GM23338 (cell line): ENCODE data around the gene DUSP15. TPM values are rescaled to one million over a fixed set of nuclear protein-coding genes. Genes with fewer than 3 reads are reported as not detected.

ENCODE experiments used
- ATAC-seq: fragments of 200-7000 bp; cut with Tn5 transposase; 3 replicates; pipeline ENCODE4 v1.9.1; 2020
- DNase-seq: peaks from one replicate; pipeline ENCODE4 v3.0.0-alpha.2; 2015; ENCODE audit warnings: low spot score
- H2AFZ ChIP-seq: fragments of 200-600 bp; sonication (generic); 2 replicates; pipeline ENCODE4 v1.8.0; 2016; ENCODE audit warnings: antibody characterized with exemption, mild to moderate bottlenecking, moderate library complexity
- H3F3A ChIP-seq: fragments of 200-600 bp; sonication (generic); replicated peaks from 2 replicates; pipeline ENCODE4 v1.8.0; 2017; ENCODE audit warnings: antibody characterized with exemption, mixed run types, low read depth
- H3K27ac ChIP-seq: fragments of 200-600 bp; sonication (generic); 2 replicates; pipeline ENCODE4 v1.6.1; 2016; ENCODE audit warnings: low read depth
- H3K27me3 ChIP-seq: fragments of 200-600 bp; sonication (generic); 2 replicates; pipeline ENCODE4 v1.8.0; 2016; ENCODE audit warnings: mild to moderate bottlenecking, mixed run types, moderate library complexity; ENCODE audit not compliant: insufficient read depth
- H3K36me3 ChIP-seq: fragments of 200-600 bp; sonication (generic); 2 replicates; pipeline ENCODE4 v1.8.0; 2016; ENCODE audit warnings: mild to moderate bottlenecking; ENCODE audit not compliant: insufficient read depth
- H3K4me1 ChIP-seq: fragments of 200-600 bp; sonication (generic); 2 replicates; pipeline ENCODE4 v1.8.0; 2016; ENCODE audit warnings: mild to moderate bottlenecking, moderate library complexity; ENCODE audit not compliant: insufficient read depth
- H3K4me2 ChIP-seq: fragments of 200-600 bp; sonication (generic); 2 replicates; pipeline ENCODE4 v1.7.1; 2017; ENCODE audit warnings: mixed run types
- H3K4me3 ChIP-seq: fragments of 200-600 bp; sonication (generic); 2 replicates; pipeline ENCODE4 v1.6.1; 2016; ENCODE audit warnings: mixed run types
- H3K79me2 ChIP-seq: fragments of 200-600 bp; sonication (generic); replicated peaks from 2 replicates; pipeline ENCODE4 v1.8.0; 2017; ENCODE audit warnings: mild to moderate bottlenecking; ENCODE audit not compliant: insufficient read depth
- H3K9me2 ChIP-seq: fragments of 200-600 bp; sonication (generic); 2 replicates; pipeline ENCODE4 v1.8.0; 2017; ENCODE audit not compliant: insufficient read depth
- H4K20me1 ChIP-seq: fragments of 200-600 bp; sonication (generic); replicated peaks from 2 replicates; pipeline ENCODE4 v1.8.0; 2017; ENCODE audit warnings: mild to moderate bottlenecking; ENCODE audit not compliant: insufficient read depth
- H3K27ac Mint-ChIP-seq: 2 replicates; pipeline ENCODE4 v1.8.0; 2020; ENCODE audit warnings: inconsistent platforms, mild to moderate bottlenecking, moderate library complexity, mixed read lengths
- H3K27me3 Mint-ChIP-seq: 3 replicates; pipeline ENCODE4 v1.8.0; 2022; ENCODE audit warnings: low read depth, mild to moderate bottlenecking, moderate library complexity, mixed read lengths, inconsistent platforms; ENCODE audit not compliant: insufficient read depth, poor library complexity
- H3K36me3 Mint-ChIP-seq: 3 replicates; pipeline ENCODE4 v1.8.0; 2021; ENCODE audit warnings: low read depth, mild to moderate bottlenecking, inconsistent platforms, moderate library complexity, mixed read lengths
- H3K4me1 Mint-ChIP-seq: 3 replicates; pipeline ENCODE4 v1.8.0; 2020; ENCODE audit warnings: mild to moderate bottlenecking, inconsistent platforms, mixed read lengths
- H3K4me3 Mint-ChIP-seq: 3 replicates; pipeline ENCODE4 v1.8.0; 2021; ENCODE audit warnings: moderate library complexity, mild to moderate bottlenecking, inconsistent platforms, mixed read lengths
- H3K9me3 Mint-ChIP-seq: 3 replicates; pipeline ENCODE4 v1.8.0; 2020; ENCODE audit warnings: moderate library complexity, mild to moderate bottlenecking, inconsistent platforms, mixed read lengths
- CREB1 ChIP-seq: fragments of 250-450 bp; sonication (Bioruptor Pico); IDR thresholded peaks from 2 replicates; pipeline ENCODE4 v1.5.0; 2020; ENCODE audit warnings: low read depth, mild to moderate bottlenecking, moderate library complexity
- CTCF ChIP-seq, 2 experiments: fragments of 200-600 bp in 1 of 2; sonication (generic) in 1 of 2; conservative IDR thresholded peaks; 2 replicates each; pipeline versions ENCODE4 v1.5.1 to v1.6.1; 2016 to 2017; ENCODE audit warnings: antibody characterized with exemption in 2 of 2, low read depth in 2 of 2, mild to moderate bottlenecking in 2 of 2, moderate library complexity in 1 of 2
- EZH2 ChIP-seq: fragments of 200-600 bp; sonication (generic); IDR thresholded peaks from one replicate; pipeline ENCODE4 v1.8.0; 2017; ENCODE audit warnings: antibody characterized with exemption, mild to moderate bottlenecking, low read depth; ENCODE audit not compliant: unreplicated experiment
- EZH2phosphoT487 ChIP-seq: fragments of 200-600 bp; sonication (generic); IDR thresholded peaks from one replicate; pipeline ENCODE4 v1.8.1; 2018; ENCODE audit warnings: antibody characterized with exemption; ENCODE audit not compliant: unreplicated experiment
- JUNB ChIP-seq: IDR thresholded peaks from one replicate; pipeline ENCODE4 v1.6.1; 2016; ENCODE audit warnings: antibody characterized with exemption; ENCODE audit not compliant: unreplicated experiment
- NANOG ChIP-seq: IDR thresholded peaks from 2 replicates; pipeline ENCODE4 v1.6.1; 2016; ENCODE audit warnings: antibody characterized with exemption, borderline replicate concordance
- POLR2AphosphoS5 ChIP-seq: IDR thresholded peaks from 2 replicates; pipeline ENCODE4 v1.6.1; 2016; ENCODE audit warnings: antibody characterized with exemption, low read depth
- STAT1 ChIP-seq: IDR thresholded peaks from one replicate; pipeline ENCODE4 v1.6.1; 2016; ENCODE audit warnings: antibody characterized with exemption; ENCODE audit not compliant: unreplicated experiment
- ZNF114 ChIP-seq: fragments of 250-450 bp; sonication (Bioruptor Pico); IDR thresholded peaks from 2 replicates; pipeline ENCODE4 v1.5.0; 2020; ENCODE audit warnings: mild to moderate bottlenecking, moderate library complexity
- ZNF331 ChIP-seq: fragments of 250-450 bp; sonication (Bioruptor Pico); IDR thresholded peaks from 2 replicates; pipeline ENCODE4 v1.5.0; 2020; ENCODE audit warnings: low read depth, mild to moderate bottlenecking, moderate library complexity
- polyA plus RNA-seq: library from polyadenylated mRNA; unstranded; fragments of >200 nt; fragmentation: Nextera tagmentation; extraction: Ambion mirVana; gene quantifications from 2 replicates; pipeline ENCODE4 v1.2.1, GENCODE V29; 2016
- total RNA-seq: library from RNA; depleted of rRNA; stranded (reverse); fragments of >200 nt; shearing (Covaris generic); gene quantifications from 2 replicates; pipeline ENCODE4 v1.2.3, GENCODE V29; 2014
- TF ChIP-seq, protein P1 (sequence below): IDR thresholded peaks from one replicate; pipeline ENCODE4 v1.6.1; 2018; ENCODE audit warnings: antibody characterized with exemption; ENCODE audit not compliant: unreplicated experiment
- TF ChIP-seq, protein P2 (sequence below): IDR thresholded peaks from 2 replicates; pipeline ENCODE4 v1.6.1; 2016; ENCODE audit warnings: antibody characterized with exemption

Gene DUSP15
- total and polyA plus RNA-seq, 2 experiments from 2014 or later, result 0.61 to 2.8 TPM

DNA sequence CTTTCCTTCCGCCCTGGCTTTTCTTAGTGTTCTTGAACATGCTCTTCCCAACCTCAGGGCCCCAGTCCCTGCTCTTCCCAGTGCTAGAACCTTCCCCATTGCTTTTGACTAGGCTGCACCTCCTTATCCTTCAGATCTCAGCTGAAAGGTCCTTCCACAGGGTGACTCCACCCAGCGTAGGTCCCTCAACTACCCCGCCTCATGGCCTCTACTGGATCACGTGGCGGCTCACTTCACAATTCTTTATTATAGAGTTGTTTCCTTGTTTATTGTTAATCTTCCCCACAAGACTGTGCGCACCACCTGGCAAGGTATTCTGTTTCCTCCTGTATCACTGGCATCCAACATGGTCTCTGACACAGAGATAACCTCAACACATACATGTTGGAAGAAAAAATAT, 31.3 kb upstream of the DUSP15 start:
- Histone ChIP-seq H3K4me3 (no peak overlapping the region), H2AFZ (no peak overlapping the region), H3K79me2 (no peaks in the 10 kb centered on the region), H3F3A (no peaks in the 10 kb centered on the region), H3K27me3 (no peaks in the 10 kb centered on the region), H4K20me1 (no peaks in the 10 kb centered on the region), H3K9me2 (peaks cover 9% of the 10 kb centered on the region; the same call in 1 of the 2 replicates), H3K4me1 (peaks cover 12% of the 10 kb centered on the region), H3K4me2 (no peak overlapping the region), H3K36me3 (no peaks in the 10 kb centered on the region), H3K27ac (no peak overlapping the region)
- TF ChIP-seq, protein P1, sequence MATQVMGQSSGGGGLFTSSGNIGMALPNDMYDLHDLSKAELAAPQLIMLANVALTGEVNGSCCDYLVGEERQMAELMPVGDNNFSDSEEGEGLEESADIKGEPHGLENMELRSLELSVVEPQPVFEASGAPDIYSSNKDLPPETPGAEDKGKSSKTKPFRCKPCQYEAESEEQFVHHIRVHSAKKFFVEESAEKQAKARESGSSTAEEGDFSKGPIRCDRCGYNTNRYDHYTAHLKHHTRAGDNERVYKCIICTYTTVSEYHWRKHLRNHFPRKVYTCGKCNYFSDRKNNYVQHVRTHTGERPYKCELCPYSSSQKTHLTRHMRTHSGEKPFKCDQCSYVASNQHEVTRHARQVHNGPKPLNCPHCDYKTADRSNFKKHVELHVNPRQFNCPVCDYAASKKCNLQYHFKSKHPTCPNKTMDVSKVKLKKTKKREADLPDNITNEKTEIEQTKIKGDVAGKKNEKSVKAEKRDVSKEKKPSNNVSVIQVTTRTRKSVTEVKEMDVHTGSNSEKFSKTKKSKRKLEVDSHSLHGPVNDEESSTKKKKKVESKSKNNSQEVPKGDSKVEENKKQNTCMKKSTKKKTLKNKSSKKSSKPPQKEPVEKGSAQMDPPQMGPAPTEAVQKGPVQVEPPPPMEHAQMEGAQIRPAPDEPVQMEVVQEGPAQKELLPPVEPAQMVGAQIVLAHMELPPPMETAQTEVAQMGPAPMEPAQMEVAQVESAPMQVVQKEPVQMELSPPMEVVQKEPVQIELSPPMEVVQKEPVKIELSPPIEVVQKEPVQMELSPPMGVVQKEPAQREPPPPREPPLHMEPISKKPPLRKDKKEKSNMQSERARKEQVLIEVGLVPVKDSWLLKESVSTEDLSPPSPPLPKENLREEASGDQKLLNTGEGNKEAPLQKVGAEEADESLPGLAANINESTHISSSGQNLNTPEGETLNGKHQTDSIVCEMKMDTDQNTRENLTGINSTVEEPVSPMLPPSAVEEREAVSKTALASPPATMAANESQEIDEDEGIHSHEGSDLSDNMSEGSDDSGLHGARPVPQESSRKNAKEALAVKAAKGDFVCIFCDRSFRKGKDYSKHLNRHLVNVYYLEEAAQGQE, result no peak
- no peak for TF ChIP-seq CREB1 (CRISPR knock-in tag)
- TF ChIP-seq EZH2phosphoT487, result no peak
- no peak for TF ChIP-seq STAT1
- TF ChIP-seq, protein P2, sequence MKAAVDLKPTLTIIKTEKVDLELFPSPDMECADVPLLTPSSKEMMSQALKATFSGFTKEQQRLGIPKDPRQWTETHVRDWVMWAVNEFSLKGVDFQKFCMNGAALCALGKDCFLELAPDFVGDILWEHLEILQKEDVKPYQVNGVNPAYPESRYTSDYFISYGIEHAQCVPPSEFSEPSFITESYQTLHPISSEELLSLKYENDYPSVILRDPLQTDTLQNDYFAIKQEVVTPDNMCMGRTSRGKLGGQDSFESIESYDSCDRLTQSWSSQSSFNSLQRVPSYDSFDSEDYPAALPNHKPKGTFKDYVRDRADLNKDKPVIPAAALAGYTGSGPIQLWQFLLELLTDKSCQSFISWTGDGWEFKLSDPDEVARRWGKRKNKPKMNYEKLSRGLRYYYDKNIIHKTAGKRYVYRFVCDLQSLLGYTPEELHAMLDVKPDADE, result no peak
- TF ChIP-seq ZNF114 (CRISPR knock-in tag), result no peak
- TF ChIP-seq ZNF331 (CRISPR knock-in tag), result no peak
- no peak for TF ChIP-seq NANOG
- H3K9me3 Mint-ChIP-seq, result peaks cover 44% of the 10 kb centered on the region
- no peak overlapping the region for H3K27ac Mint-ChIP-seq
- H3K36me3 Mint-ChIP-seq, result no peaks in the 10 kb centered on the region
- no peak for ATAC-seq
- no peak overlapping the region for H3K4me3 Mint-ChIP-seq
- no peak for DNase-seq
- H3K4me1 Mint-ChIP-seq, result peaks cover 13% of the 10 kb centered on the region
- peaks cover 5% of the 10 kb centered on the region for H3K27me3 Mint-ChIP-seq

- Histone ChIP-seq H3F3A (no peaks in the 10 kb centered on the region), H2AFZ (peak overlapping the region; percentile 56; the same call in 1 of the 2 replicates), H3K79me2 (no peaks in the 10 kb centered on the region), H3K27me3 (no peaks in the 10 kb centered on the region), H3K4me3 (no peak overlapping the region), H3K4me2 (no peak overlapping the region), H3K4me1 (no peaks in the 10 kb centered on the region), H3K27ac (no peak overlapping the region), H4K20me1 (no peaks in the 10 kb centered on the region), H3K36me3 (no peaks in the 10 kb centered on the region), H3K9me2 (0 out of 2 replicates have a peak, but pooled peaks cover 9% of the 10 kb centered on the region)
- ATAC-seq (no peak), DNase-seq (no peak)
- Mint-ChIP-seq H3K9me3 (peaks cover 40% of the 10 kb centered on the region), H3K4me3 (no peak overlapping the region), H3K36me3 (no peaks in the 10 kb centered on the region), H3K27ac (no peak overlapping the region), H3K4me1 (peaks cover 3% of the 10 kb centered on the region; the same call in 1 of the 3 replicates), H3K27me3 (peaks cover 5% of the 10 kb centered on the region)
- TF ChIP-seq POLR2AphosphoS5 (no peak), STAT1 (no peak), JUNB (no peak), CTCF (conservative IDR thresholded peaks at IDR 0.05; ENCODE audit: low read depth in 2 of 2) (no peak), ZNF114 (CRISPR knock-in tag) (no peak), EZH2 (no peak)
- TF ChIP-seq, protein P1, result no peak
- TF ChIP-seq, protein P2, result no peak
Measured at GRCh38 chr20:31897541-31897940, 27.2 kb upstream of the DUSP15 start.
